Islet of Langerhans (tissue), 1 donor: ENCODE data around the gene ZCCHC7.
"Not testable (repeated sequence)": the region's sequence is repeated elsewhere in the genome, so short reads cannot be mapped to it uniquely, and the experiment has no call there.

Experiments used
- FAIRE-seq: peaks from one replicate; lab custom pipeline; 2011; peaks lifted over from hg19 to GRCh38; lab: Jason Lieb, UNC

ZCCHC7 gene

GRCh38 chr9:37178742-37179141, 58.4 kb downstream of the ZCCHC7 start:
- FAIRE-seq, result peak; percentile 83

- FAIRE-seq, result no peak
Measured at GRCh38 chr9:37179576-37179975, 59.2 kb downstream of the ZCCHC7 start.

DNA sequence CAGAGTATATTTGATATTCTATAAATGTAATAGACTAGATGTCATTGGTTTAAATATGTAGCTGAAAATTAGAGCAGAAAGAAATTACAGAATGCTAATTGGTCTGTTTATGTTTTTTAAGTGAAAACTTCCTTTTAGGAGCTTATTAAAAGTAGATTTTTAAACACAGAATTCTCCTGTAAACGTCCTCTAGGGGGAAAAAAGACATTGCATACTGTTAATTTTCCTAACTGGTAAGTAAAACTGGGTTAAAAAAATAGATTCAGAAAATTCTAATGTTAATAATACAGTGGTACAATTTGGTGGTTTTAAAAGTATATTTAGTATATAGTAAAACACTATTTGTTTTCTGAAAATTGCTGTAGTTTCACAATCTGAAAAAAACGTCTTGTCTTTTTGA, 59.8 kb downstream of the ZCCHC7 start:
- peak; percentile 45 for FAIRE-seq

GRCh38 chr9:37182718-37183117, 62.3 kb downstream of the ZCCHC7 start:
- no peak for FAIRE-seq

DNA sequence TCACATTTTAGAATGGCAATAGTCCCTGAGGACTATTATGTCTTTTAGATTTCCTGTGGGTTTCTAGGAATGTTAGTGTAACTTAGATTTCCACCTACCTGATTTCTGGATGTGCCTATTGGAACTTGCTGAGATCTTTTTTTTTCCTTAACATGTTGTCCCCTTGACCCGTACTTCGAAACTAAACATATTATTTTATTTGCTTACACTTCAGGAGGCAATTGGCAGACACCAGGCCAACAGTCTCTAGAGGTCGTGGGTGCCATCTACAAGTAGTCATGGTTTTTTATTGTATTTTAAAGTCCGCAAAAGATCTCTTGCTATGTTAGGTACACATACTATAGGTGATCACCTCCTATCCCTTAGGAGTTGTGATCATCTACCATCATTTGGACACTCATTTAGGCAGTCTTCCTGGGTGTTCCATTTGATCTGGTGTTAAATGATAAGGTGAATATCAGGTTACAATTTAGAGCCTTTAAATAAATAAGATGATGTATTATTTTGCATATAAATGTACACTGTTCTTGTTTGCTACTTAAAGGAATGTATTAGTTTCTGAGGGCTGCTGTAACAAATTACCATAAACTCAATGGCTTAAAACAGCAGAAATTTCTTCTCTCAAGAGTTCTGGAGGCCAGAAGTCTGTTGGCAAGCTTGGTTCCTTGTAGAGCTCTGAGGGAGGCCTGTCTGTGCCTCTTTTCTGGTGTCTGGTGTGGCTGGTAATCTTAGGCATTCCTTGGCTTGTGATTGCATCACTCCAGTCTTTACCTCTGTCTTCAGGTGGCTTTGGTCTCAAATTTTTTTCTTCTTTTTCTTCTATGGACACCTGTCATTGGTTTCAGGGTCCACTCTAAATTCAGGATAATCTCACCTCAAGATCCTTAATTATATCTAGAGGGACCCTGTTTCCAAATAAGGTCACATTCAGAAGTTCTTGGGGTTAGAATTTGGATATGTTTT, 64.8 kb downstream of the ZCCHC7 start:
- no peak for FAIRE-seq

DNA sequence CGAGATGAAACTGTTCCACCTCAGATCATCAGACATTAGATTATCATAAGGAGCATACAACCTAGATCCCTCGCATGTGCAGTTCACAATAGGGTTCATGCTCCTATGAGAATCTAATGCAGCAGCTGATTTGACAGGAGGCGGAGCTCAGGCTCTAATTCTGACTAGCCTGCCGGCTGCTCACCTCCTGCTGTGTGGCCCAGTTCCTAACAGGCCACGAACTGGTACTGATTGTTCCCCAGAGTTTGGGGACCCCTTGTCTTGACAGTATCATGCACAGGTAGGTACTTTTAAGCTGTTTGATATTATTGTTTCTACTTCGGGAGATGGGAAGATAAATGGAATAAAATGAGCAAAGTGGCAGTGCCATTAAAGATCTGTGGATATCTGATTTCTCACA, 66.9 kb downstream of the ZCCHC7 start:
- no peak for FAIRE-seq

- no peak for FAIRE-seq
Measured at GRCh38 chr9:37187713-37188439, 67.5 kb downstream of the ZCCHC7 start.

DNA sequence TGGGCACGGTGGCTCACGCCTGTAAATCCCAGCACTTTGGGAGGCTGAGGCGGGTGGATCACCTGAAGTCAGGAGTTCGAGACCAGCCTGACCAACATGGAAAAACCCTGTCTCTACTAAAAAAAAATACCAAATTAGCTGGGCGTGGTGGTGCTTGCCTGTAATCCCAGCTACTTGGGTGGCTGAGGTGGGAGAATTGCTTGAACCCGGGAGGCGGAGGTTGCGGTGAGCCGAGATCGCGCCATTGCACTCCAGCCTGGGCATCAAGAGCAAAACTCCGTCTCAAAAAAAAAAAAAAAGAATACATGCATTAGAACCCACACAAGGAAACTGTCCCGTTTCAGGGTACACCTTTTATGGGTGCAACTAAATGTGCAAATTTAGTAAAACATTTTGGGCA, 70.4 kb downstream of the ZCCHC7 start:
- FAIRE-seq, result not testable (repeated sequence)

- no peak for FAIRE-seq
Measured at GRCh38 chr9:37191403-37192089, 71.2 kb downstream of the ZCCHC7 start.

- FAIRE-seq, result no peak
Measured at GRCh38 chr9:37192803-37193202, 72.4 kb downstream of the ZCCHC7 start.

- FAIRE-seq, result no peak
Measured at GRCh38 chr9:37197158-37198038, 77.0 kb downstream of the ZCCHC7 start.

- no peak for FAIRE-seq
Measured at GRCh38 chr9:37198039-37198729, 77.8 kb downstream of the ZCCHC7 start.

DNA sequence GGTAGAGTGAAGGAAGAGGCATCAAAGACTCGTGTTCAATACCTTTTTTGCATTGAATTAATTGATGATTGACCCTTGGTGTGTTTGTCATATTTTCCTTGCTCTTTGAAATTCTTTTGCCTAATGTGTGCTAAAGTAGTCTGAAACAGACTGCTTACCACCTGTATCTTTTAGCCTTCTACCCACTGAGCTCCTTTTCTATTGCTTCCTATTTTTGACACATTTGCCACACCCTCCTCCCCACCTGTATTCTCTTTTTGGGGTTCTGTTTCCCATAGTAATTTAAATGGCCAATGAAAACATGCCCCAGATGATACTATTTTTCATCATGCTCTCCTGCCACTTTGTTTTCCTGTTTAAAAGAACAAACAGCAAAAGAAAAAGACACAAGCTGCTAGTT, 78.5 kb downstream of the ZCCHC7 start:
- FAIRE-seq, result no peak

DNA sequence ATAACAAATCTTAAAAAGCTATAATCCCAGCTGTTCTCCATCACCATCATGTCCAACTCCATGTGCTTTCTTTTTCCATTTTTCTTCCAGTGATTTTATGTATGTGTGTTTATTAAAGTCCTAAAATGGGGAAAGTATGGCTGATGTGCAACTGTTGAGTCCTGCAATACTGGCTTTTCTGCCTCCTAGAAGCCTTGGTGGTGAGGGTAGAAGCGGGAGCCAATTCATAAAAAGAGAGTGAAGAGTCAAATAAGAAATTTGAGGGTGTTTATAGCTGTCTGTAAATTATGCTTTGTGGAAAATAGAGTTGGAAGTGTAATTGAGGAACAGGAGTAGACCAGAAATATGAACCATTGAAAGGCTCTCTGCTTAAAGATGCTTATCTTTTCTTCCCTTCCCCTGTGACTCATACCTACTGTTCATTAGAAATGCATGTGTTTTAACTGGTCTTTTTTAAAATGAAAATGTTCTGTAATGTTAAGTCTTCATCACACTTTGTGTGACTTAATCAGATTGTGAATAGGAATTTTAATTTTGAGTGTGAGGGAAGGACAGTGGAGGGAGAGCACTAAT, 80.1 kb downstream of the ZCCHC7 start:
- no peak for FAIRE-seq

GRCh38 chr9:37201581-37201980, 81.2 kb downstream of the ZCCHC7 start:
- FAIRE-seq, result no peak

- FAIRE-seq, result peak; percentile 17
Measured at GRCh38 chr9:37202091-37202490, 81.7 kb downstream of the ZCCHC7 start.

GRCh38 chr9:37203456-37203855, 83.1 kb downstream of the ZCCHC7 start:
- not testable (repeated sequence) for FAIRE-seq

GRCh38 chr9:37206121-37206620, 85.8 kb downstream of the ZCCHC7 start:
- FAIRE-seq, result no peak

GRCh38 chr9:37209431-37210386, 89.3 kb downstream of the ZCCHC7 start:
- no peak for FAIRE-seq
